ENCODE measurements around the gene CYP4F12. TPM values are rescaled to one million over a fixed set of nuclear protein-coding genes. Genes with fewer than 3 reads are reported as not detected.

The CYP4F12 gene
- total RNA-seq, result 1 to 10 TPM; 3.1 to 4.3 TPM

GRCh38 chr19:15672580-15673175, at the start of gene CYP4F12:
TSS of gene CYP4F12 (plus strand) at chr19:15673087. CDS start at chr19:15673530, 443 bp downstream.
- peak within 1 kb of the TSS in 1 of 2 donors; percentile 19 for H3K4me3 ChIP-seq
- H3K4me1 ChIP-seq, result peaks cover 0 to 14% of the 10 kb centered on the region in 2 donors
- H3K36me3 ChIP-seq, result no peaks in the 10 kb centered on the region
- TF ChIP-seq CTCF (IDR thresholded peaks at IDR 0.05), result no peak
- no peaks in the 10 kb centered on the region for H3K27me3 ChIP-seq
- no peaks in the 10 kb centered on the region for H3K9me3 ChIP-seq
- DNase-seq (ENCODE audit: low spot score), result peak; percentile 90
- H3K27ac ChIP-seq, result peak within 1 kb of the TSS; percentile 63 to 68

- H3K36me3 ChIP-seq, result no peaks in the 10 kb centered on the region
- no peaks in the 10 kb centered on the region for H3K27me3 ChIP-seq
- no peak for DNase-seq (ENCODE audit: low spot score)
- no peak for TF ChIP-seq CTCF (IDR thresholded peaks at IDR 0.05)
- no peak overlapping the region for H3K4me3 ChIP-seq
- no peaks in the 10 kb centered on the region for H3K9me3 ChIP-seq
- H3K4me1 ChIP-seq, result no peaks in the 10 kb centered on the region
- no peak overlapping the region for H3K27ac ChIP-seq
Measured at GRCh38 chr19:15623711-15624318, 49.1 kb upstream of the CYP4F12 start.

GRCh38 chr19:15628236-15629002, 44.5 kb upstream of the CYP4F12 start:
- Histone ChIP-seq H3K4me3 (no peak overlapping the region), H3K36me3 (no peaks in the 10 kb centered on the region), H3K27ac (no peak overlapping the region), H3K27me3 (no peaks in the 10 kb centered on the region), H3K9me3 (no peaks in the 10 kb centered on the region), H3K4me1 (no peaks in the 10 kb centered on the region)
- no peak for DNase-seq (ENCODE audit: low spot score)
- TF ChIP-seq CTCF (IDR thresholded peaks at IDR 0.05), result no peak

- H3K4me3 ChIP-seq, result no peak overlapping the region
- peak; percentile 75 for DNase-seq (ENCODE audit: low spot score)
- H3K9me3 ChIP-seq, result no peaks in the 10 kb centered on the region
- no peak overlapping the region for H3K27ac ChIP-seq
- no peaks in the 10 kb centered on the region for H3K27me3 ChIP-seq
- TF ChIP-seq CTCF (IDR thresholded peaks at IDR 0.05), result peak; percentile 95
- no peaks in the 10 kb centered on the region for H3K36me3 ChIP-seq
- no peaks in the 10 kb centered on the region for H3K4me1 ChIP-seq
Measured at GRCh38 chr19:15629003-15629880, 43.6 kb upstream of the CYP4F12 start.

GRCh38 chr19:15631817-15632216, 41.1 kb upstream of the CYP4F12 start:
- no peak overlapping the region for H3K4me3 ChIP-seq
- TF ChIP-seq CTCF (IDR thresholded peaks at IDR 0.05), result peak in 1 of 2 donors; percentile 49
- H3K4me1 ChIP-seq, result no peaks in the 10 kb centered on the region
- no peaks in the 10 kb centered on the region for H3K36me3 ChIP-seq
- DNase-seq (ENCODE audit: low spot score), result no peak
- no peaks in the 10 kb centered on the region for H3K27me3 ChIP-seq
- peaks cover 0 to 4% of the 10 kb centered on the region in 2 donors for H3K9me3 ChIP-seq
- H3K27ac ChIP-seq, result no peak overlapping the region

All from right atrium auricular region (tissue), 2 donors.